Peyer's patch (tissue), 4 donors: Measurements from ENCODE around the gene RTN4R.

Experiments used
- POLR2A ChIP-seq, 2 donors: fragments of 450-650 bp; IDR thresholded peaks; one replicate each; pipeline ENCODE4 v1.5.1; 2017; ENCODE audit warnings: antibody characterized with exemption in 2 of 2, mild to moderate bottlenecking in 2 of 2, moderate library complexity in 2 of 2
- TF ChIP-seq, protein P1 (sequence below), 6 experiments: fragments of 450-650 bp in 4 of 6; fragments of 200-600 bp in 2 of 6; sonication (generic) in 1 of 6; IDR thresholded peaks; one replicate each; pipeline ENCODE4 v1.5.1; 2017 to 2019; ENCODE audit warnings: antibody characterized with exemption in 6 of 6, mild to moderate bottlenecking in 3 of 6, moderate library complexity in 1 of 6

DNA sequence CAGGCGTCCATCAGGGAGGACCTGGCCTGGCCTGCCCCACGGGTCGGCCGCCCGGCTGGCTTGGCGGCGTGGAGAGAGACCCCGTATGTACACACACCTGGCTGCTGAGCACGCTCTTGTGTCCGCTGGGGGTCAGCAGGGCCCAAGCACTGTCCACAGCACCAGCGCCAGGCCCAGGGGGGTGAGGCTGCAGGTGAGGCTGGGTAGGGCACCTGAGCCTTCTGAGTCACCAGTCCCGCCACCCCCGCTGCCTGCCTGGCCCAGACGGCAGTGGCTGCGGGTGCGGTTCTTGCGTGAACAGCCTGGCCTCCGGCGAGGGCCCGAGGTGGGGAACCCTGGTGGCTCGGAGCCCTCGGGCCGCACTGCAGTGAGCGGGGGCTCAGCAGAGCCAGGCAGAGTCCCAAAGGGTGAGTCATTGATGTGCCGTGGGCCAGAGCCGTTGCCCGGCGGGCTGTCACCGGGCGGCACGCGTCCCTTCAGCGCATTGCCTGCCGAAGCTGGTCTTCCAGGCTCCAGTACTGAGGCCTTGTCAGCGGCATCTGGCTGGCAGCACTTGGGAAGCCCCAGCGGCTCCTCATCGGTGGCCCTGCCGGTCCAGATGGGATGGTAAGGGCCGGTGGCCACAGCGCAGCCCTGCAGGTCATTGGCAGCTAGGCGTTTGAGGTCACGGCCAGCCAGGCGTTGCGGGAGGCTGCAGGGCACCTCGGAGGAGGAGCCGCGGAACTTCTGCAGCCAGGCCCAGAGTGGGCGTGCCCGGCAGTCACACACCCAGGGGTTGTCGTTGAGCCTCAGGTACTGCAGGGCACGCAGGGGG, 26.3 kb downstream of the RTN4R start:
- TF ChIP-seq, protein P1, sequence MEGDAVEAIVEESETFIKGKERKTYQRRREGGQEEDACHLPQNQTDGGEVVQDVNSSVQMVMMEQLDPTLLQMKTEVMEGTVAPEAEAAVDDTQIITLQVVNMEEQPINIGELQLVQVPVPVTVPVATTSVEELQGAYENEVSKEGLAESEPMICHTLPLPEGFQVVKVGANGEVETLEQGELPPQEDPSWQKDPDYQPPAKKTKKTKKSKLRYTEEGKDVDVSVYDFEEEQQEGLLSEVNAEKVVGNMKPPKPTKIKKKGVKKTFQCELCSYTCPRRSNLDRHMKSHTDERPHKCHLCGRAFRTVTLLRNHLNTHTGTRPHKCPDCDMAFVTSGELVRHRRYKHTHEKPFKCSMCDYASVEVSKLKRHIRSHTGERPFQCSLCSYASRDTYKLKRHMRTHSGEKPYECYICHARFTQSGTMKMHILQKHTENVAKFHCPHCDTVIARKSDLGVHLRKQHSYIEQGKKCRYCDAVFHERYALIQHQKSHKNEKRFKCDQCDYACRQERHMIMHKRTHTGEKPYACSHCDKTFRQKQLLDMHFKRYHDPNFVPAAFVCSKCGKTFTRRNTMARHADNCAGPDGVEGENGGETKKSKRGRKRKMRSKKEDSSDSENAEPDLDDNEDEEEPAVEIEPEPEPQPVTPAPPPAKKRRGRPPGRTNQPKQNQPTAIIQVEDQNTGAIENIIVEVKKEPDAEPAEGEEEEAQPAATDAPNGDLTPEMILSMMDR (IDR thresholded peaks at IDR 0.05) = no peak
- TF ChIP-seq POLR2A (IDR thresholded peaks at IDR 0.05) = no peak
